Neural cell (in vitro differentiated cells): ENCODE results near the gene ABHD17C.

Experiments used
- EZH2 ChIP-seq: fragments of 200-600, 300-800 bp; shearing (Covaris generic), sonication (generic); IDR thresholded peaks from 2 replicates; pipeline ENCODE4 v1.6.1; 2014; ENCODE audit warnings: antibody characterized with exemption, low read length, borderline replicate concordance, mild to moderate bottlenecking; ENCODE audit not compliant: insufficient read depth, poor library complexity, severe bottlenecking
- POLR2AphosphoS5 ChIP-seq: IDR thresholded peaks from 2 replicates; pipeline ENCODE4 v1.6.1; 2012
- TF ChIP-seq, protein P1 (sequence below): fragments of 450-650 bp; IDR thresholded peaks from 2 replicates; pipeline ENCODE4 v1.5.1; 2014; ENCODE audit warnings: antibody characterized with exemption, mild to moderate bottlenecking, moderate library complexity; ENCODE audit not compliant: poor library complexity, severe bottlenecking
- TF ChIP-seq, protein P2 (sequence below): IDR thresholded peaks from 2 replicates; pipeline ENCODE4 v1.6.1; 2012; ENCODE audit warnings: borderline replicate concordance

DNA sequence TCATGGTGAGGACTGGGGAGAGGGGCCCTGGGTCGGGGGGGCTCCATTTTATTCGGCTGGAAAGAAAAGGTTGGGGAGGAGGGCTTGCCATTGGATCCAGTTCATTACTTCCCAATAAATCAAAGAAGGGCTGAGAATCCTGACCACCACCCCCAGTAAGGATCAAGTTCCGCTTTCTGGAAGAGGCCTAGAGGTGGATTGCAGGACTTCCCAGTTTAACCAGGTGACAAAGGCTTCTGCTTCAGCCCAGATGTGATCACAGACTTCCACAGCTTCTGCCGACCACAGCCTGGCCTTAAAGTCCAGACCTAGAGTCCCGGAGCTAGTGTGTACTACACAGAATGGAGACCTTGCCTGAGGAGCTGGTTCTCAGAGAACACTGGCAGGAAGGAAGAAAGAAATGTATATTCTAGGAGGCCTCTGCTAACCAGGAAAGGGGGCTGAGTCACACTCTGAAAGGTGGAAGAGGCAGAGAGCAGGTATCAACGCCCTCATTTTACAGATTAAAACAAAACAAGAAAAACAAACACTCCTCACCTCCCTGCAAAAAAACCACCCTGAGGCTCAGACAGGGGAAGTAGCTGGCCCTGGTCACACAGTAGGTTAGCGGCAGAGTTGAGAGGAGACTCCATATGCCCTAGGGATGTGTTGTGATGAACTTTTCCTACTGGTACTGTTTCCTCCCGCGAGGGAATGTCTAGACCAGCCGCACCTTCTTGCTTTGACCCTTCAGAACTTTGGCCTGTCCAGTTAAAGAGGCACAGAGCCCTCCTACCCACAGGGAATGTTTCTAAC is 82.9 kb downstream of the ABHD17C start:
- no peak for TF ChIP-seq EZH2
- TF ChIP-seq, protein P1, sequence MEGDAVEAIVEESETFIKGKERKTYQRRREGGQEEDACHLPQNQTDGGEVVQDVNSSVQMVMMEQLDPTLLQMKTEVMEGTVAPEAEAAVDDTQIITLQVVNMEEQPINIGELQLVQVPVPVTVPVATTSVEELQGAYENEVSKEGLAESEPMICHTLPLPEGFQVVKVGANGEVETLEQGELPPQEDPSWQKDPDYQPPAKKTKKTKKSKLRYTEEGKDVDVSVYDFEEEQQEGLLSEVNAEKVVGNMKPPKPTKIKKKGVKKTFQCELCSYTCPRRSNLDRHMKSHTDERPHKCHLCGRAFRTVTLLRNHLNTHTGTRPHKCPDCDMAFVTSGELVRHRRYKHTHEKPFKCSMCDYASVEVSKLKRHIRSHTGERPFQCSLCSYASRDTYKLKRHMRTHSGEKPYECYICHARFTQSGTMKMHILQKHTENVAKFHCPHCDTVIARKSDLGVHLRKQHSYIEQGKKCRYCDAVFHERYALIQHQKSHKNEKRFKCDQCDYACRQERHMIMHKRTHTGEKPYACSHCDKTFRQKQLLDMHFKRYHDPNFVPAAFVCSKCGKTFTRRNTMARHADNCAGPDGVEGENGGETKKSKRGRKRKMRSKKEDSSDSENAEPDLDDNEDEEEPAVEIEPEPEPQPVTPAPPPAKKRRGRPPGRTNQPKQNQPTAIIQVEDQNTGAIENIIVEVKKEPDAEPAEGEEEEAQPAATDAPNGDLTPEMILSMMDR, result no peak
- TF ChIP-seq, protein P2, sequence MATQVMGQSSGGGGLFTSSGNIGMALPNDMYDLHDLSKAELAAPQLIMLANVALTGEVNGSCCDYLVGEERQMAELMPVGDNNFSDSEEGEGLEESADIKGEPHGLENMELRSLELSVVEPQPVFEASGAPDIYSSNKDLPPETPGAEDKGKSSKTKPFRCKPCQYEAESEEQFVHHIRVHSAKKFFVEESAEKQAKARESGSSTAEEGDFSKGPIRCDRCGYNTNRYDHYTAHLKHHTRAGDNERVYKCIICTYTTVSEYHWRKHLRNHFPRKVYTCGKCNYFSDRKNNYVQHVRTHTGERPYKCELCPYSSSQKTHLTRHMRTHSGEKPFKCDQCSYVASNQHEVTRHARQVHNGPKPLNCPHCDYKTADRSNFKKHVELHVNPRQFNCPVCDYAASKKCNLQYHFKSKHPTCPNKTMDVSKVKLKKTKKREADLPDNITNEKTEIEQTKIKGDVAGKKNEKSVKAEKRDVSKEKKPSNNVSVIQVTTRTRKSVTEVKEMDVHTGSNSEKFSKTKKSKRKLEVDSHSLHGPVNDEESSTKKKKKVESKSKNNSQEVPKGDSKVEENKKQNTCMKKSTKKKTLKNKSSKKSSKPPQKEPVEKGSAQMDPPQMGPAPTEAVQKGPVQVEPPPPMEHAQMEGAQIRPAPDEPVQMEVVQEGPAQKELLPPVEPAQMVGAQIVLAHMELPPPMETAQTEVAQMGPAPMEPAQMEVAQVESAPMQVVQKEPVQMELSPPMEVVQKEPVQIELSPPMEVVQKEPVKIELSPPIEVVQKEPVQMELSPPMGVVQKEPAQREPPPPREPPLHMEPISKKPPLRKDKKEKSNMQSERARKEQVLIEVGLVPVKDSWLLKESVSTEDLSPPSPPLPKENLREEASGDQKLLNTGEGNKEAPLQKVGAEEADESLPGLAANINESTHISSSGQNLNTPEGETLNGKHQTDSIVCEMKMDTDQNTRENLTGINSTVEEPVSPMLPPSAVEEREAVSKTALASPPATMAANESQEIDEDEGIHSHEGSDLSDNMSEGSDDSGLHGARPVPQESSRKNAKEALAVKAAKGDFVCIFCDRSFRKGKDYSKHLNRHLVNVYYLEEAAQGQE, result no peak
- no peak for TF ChIP-seq POLR2AphosphoS5
